Naive B cell (primary cell): ENCODE measurements around the gene DCAF6. TPM values are rescaled to one million over a fixed set of nuclear protein-coding genes. Genes with fewer than 3 reads are reported as not detected.

Experiments used
- ATAC-seq, 2 donors: fragments of 150-1000 bp; cut with Tn5 transposase; 2 replicates each; pipeline ENCODE4 v1.10.0; 2021; ENCODE audit warnings: low read depth in 2 of 2, mild to moderate bottlenecking in 2 of 2, moderate library complexity in 2 of 2
- DNase-seq: peaks from one replicate; pipeline ENCODE4 v3.0.0; 2022
- H3K27ac Mint-ChIP-seq, 6 donors: one replicate each; pipeline ENCODE4 v1.8.0; 2020 to 2022; ENCODE audit warnings: mild to moderate bottlenecking in 6 of 6, mixed read lengths in 6 of 6, moderate library complexity in 5 of 6, inconsistent platforms in 2 of 6
- H3K27me3 Mint-ChIP-seq, 3 donors: one replicate each; pipeline ENCODE4 v1.8.0; 2021 to 2022; ENCODE audit warnings: mixed read lengths in 3 of 3, mild to moderate bottlenecking in 1 of 3
- H3K36me3 Mint-ChIP-seq, 2 donors: one replicate each; pipeline ENCODE4 v1.8.0; 2020 to 2022; ENCODE audit warnings: mixed read lengths in 2 of 2, inconsistent platforms in 1 of 2, mild to moderate bottlenecking in 1 of 2
- H3K4me1 Mint-ChIP-seq, 3 donors: one replicate each; pipeline ENCODE4 v1.8.0; 2020 to 2022; ENCODE audit warnings: mixed read lengths in 3 of 3, inconsistent platforms in 1 of 3, mild to moderate bottlenecking in 1 of 3, moderate library complexity in 1 of 3
- H3K4me3 Mint-ChIP-seq, 8 donors: one replicate each; pipeline ENCODE4 v1.8.0; 2020 to 2022; ENCODE audit warnings: mild to moderate bottlenecking in 8 of 8, mixed read lengths in 8 of 8, moderate library complexity in 8 of 8, inconsistent platforms in 2 of 8
- H3K9me3 Mint-ChIP-seq, 7 donors: one replicate each; pipeline ENCODE4 v1.8.0; 2020 to 2022; ENCODE audit warnings: mixed read lengths in 7 of 7, mild to moderate bottlenecking in 5 of 7, inconsistent platforms in 2 of 7, moderate library complexity in 1 of 7
- polyA plus RNA-seq, 6 donors: library from polyadenylated mRNA; unstranded; fragments of 300-500 nt; fragmentation: Illumina TruSeq; gene quantifications; one replicate each; pipeline ENCODE4 v1.2.3, GENCODE V29; 2021; ENCODE audit warnings: low read depth in 6 of 6

Gene DCAF6
- polyA plus RNA-seq, 6 donors from 2014 or later: 9.9 to 19.5 (median 15.9) TPM

DNA sequence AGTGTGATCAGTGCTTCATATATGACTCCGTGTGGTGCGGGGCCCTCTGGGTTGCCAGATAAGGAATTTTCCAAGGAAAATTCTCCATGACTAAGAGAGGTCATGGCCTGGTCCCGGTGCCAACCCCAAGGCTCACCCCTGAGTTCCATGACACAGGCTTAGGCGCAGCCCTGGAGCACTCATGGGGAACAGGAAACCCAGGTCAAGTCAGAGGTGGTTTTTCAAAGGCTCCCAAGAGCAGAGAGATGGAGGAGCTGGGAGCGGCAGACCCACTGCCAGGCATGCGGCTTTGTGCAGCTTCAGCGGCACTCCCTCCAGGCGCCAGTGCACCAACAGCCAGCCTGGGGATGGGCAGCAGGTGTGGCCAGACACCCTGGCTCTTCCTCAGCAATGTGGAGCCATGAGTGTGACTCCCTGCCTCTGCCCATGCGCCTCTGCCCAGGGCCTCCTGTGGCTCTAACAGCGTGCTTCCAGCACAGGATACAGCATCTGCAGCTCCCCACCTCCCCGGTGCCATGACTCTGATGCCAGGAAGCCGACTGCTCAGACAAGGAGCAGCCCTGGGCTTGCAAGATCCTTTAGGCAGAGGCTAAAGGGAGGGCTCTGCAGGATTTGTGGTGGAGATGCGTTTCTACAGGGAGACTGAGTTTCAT lies 153.0 kb downstream of the DCAF6 start:
- no peak overlapping the region for H3K4me3 Mint-ChIP-seq
- DNase-seq (no peak), ATAC-seq (no peak)
- no peak overlapping the region for H3K27ac Mint-ChIP-seq
- peaks cover 0 to 15% (median 5%) of the 10 kb centered on the region in 3 donors for H3K27me3 Mint-ChIP-seq
- H3K9me3 Mint-ChIP-seq: no peaks in the 10 kb centered on the region
- H3K36me3 Mint-ChIP-seq: no peaks in the 10 kb centered on the region
- peaks cover 0 to 2% (median 0%) of the 10 kb centered on the region in 3 donors for H3K4me1 Mint-ChIP-seq

DNA sequence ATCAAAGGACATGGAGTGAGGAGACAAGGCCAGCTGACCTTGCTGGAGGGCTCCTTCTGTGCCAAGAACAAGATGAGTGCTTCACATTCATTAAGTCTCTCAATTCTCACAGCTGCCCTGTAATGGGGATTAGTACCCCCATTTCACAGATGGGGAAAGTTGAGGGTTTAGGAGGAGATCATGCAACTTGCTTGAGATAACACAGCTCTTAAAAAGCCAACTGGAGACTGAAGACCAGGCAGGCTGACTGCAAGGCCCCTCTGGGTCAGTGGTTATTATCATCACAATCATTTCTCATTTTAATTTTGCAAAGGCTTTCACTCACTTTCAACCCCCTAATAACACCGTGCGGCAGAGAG lies 153.5 kb downstream of the DCAF6 start:
- H3K4me1 Mint-ChIP-seq: no peaks in the 10 kb centered on the region
- H3K27me3 Mint-ChIP-seq: peaks cover 0 to 15% (median 5%) of the 10 kb centered on the region in 3 donors
- H3K9me3 Mint-ChIP-seq: no peaks in the 10 kb centered on the region
- H3K4me3 Mint-ChIP-seq: no peak overlapping the region
- DNase-seq: no peak
- no peaks in the 10 kb centered on the region for H3K36me3 Mint-ChIP-seq
- H3K27ac Mint-ChIP-seq: no peak overlapping the region
- no peak for ATAC-seq

DNA sequence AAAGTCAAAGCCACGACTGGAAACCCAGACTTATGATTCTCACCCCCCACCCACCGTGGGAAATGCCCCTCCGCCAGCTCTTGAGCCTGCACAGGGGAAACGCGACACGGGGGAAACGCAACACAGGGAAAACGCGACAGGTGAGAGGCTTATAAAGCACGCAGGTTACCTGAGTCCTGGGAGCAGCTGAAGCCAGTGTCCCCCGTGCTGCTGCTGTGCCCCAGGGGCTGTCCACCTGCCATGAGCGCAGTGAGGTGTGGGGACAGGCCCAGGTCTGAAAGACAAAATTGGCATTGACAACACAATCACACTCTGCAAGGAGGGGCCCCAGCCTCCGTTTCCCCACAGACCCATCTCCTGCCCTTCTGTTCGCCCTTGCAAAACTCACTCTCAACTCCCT lies 153.9 kb downstream of the DCAF6 start:
- H3K36me3 Mint-ChIP-seq: no peaks in the 10 kb centered on the region
- H3K4me3 Mint-ChIP-seq: no peak overlapping the region
- H3K27ac Mint-ChIP-seq: no peak overlapping the region
- H3K4me1 Mint-ChIP-seq: no peaks in the 10 kb centered on the region
- peaks cover 0 to 15% (median 5%) of the 10 kb centered on the region in 3 donors for H3K27me3 Mint-ChIP-seq
- no peak for ATAC-seq
- no peaks in the 10 kb centered on the region for H3K9me3 Mint-ChIP-seq
- no peak for DNase-seq

DNA sequence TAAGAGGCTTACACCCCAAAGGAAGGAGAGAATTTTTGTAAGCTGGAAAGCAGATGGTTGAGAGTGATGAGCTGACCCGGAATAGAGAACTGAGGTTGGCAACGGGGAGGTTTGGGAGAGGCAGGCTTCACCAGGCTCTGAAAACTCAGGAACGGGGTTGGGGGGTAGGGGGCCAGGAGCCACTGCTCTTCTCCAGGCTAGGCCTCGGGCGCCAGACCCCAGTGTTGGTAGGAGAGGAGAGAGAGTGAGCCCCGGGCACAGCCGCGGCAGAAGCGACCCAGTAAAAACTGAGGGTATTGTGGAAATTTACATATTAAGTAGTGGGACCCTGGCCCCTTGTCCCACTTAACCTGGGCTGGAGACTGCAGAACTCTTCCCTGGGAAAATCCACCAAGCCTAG lies 154.6 kb downstream of the DCAF6 start:
- no peaks in the 10 kb centered on the region for H3K4me1 Mint-ChIP-seq
- DNase-seq: no peak

DNA sequence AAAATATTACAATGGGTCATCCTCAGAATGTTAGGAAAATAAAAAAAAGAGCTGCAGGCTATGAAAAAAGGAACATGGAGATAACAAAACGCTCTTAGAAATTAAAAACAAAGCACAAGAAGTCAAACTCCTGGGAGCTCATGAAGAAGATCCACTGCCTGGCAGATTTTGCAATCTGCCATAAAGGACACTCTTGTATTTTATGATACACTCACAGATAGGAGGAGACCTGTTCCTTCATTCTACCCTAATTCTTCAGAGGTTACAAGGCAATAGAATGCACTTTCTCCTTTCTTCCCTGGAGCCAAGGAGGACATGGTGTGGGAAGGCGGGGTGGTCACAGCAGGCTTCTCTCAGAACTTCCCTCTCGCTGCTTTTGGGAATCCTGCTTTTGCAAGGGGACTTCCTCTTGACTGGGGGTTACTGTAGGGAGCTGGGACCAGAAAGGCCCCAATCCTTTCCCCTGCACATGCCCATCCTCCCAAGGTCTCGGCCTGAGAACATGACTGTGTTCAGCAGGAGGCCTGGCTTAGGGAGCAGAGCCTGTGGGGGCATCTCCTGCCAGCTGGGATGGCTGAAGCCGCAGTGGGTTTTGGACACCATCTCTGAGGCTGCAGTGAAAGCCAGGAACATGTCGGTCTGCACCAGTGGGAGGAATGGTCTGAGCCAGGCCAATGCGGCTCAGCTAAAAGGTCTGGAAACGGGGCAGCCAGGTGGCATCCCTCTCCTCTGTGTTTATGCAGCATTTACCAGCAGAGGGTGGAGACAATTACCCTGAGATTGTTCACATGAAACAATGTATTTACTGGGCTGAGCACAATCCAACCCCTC lies 155.5 kb downstream of the DCAF6 start:
- no peak for ATAC-seq
- Mint-ChIP-seq H3K27me3 (peaks cover 0 to 15% (median 5%) of the 10 kb centered on the region in 3 donors), H3K9me3 (no peaks in the 10 kb centered on the region)

More for the DNA sequence above, 154.6 kb downstream of the DCAF6 start:
- Mint-ChIP-seq H3K36me3 (no peaks in the 10 kb centered on the region), H3K9me3 (no peaks in the 10 kb centered on the region), H3K27me3 (peaks cover 0 to 15% (median 5%) of the 10 kb centered on the region in 3 donors), H3K27ac (no peak overlapping the region), H3K4me3 (no peak overlapping the region)
- ATAC-seq: no peak

DNA sequence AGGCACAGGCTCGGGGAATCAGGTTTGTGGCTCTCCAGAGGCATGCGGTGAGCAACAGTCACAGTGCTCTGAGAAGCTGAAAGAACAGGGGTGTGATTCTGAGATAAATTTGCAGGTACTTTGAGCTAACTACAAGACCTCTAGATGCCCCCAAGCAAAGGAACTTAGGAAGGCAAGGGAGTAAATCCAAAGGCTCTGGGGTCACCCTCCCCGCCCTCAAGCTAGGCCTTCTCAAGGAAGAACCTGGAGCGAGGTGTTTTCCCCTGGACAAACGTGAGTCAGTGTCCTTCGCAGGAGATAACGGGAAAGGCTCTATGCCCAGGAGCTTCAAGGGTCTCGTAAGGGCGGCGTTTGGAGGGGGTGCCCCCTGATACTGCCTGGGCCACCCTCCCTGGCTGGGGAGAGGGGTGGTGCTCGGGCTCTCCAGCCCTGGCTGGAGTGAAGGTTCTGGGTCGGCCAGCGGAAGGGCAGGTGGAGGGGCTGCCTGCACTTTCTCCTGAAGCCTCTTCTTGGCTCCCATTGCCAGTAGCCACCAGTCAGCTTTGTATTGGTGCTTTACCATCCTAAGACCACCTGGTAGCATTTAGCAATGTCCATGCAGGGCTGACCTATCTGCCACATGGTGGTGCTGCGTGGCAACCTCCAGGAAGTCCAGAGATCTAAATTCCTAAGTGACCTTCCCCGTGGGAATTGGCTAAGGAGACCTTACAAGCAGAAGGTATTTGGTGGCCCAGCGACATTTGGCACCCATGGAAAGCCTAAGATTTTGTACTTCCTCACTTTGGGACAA lies 156.3 kb downstream of the DCAF6 start:
- Mint-ChIP-seq H3K27ac (no peak overlapping the region), H3K36me3 (no peaks in the 10 kb centered on the region), H3K4me1 (no peaks in the 10 kb centered on the region), H3K4me3 (no peak overlapping the region), H3K9me3 (no peaks in the 10 kb centered on the region), H3K27me3 (peaks cover 0 to 15% (median 5%) of the 10 kb centered on the region in 3 donors)
- ATAC-seq (no peak), DNase-seq (no peak)

More for the DNA sequence above, 155.5 kb downstream of the DCAF6 start:
- Mint-ChIP-seq H3K36me3 (no peaks in the 10 kb centered on the region), H3K27ac (peak overlapping the region in 1 of 6 donors; percentile 46), H3K4me3 (no peak overlapping the region), H3K4me1 (no peaks in the 10 kb centered on the region)
- DNase-seq: no peak

DNA sequence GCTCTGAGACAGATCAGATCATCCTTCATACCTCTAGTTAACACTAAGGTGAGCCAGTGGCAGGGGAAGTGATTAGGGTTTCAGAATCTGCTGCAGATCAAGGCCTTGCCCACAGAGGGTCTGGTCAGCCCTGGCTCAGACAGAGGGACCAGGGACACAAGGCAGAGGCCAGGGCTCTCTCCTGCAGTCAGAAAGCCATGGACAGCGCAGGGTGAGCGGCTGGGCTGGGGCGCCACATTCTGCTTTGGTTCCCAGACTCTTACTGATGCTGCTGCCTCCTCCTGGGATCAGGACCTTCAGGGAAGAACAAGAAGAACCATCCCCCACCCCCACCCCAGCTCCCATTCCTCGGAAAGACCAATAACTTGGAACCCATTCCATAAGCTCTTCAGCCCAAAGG lies 157.1 kb downstream of the DCAF6 start:
- no peak overlapping the region for H3K27ac Mint-ChIP-seq
- ATAC-seq: no peak
- H3K36me3 Mint-ChIP-seq: no peaks in the 10 kb centered on the region
- H3K9me3 Mint-ChIP-seq: no peaks in the 10 kb centered on the region
- no peaks in the 10 kb centered on the region for H3K4me1 Mint-ChIP-seq
- H3K27me3 Mint-ChIP-seq: peaks cover 0 to 15% (median 5%) of the 10 kb centered on the region in 3 donors
- no peak for DNase-seq
- H3K4me3 Mint-ChIP-seq: no peak overlapping the region

DNA sequence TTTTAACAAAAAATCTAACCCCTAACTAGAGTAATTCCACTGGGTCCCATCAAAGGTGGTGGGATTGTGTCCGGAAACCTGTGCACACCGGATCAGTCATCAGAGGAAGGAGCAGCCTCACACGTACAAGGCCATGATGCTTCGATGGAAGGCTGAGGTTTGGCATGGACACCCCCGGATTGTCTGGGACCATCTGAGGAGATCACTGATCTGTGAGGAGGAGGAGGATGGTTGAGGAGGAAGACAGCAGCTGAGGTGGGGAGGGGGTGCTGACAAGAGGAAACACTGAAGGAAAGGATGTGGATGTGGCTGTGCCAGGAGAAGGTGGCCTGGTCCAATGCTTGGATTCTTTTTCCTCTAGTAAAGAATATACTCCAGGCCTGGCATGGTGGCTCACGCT lies 159.0 kb downstream of the DCAF6 start:
- H3K27me3 Mint-ChIP-seq: peaks cover 0 to 15% (median 5%) of the 10 kb centered on the region in 3 donors
- H3K9me3 Mint-ChIP-seq: no peaks in the 10 kb centered on the region
- H3K27ac Mint-ChIP-seq: no peak overlapping the region
- no peak overlapping the region for H3K4me3 Mint-ChIP-seq
- no peaks in the 10 kb centered on the region for H3K4me1 Mint-ChIP-seq
- no peak for ATAC-seq
- no peaks in the 10 kb centered on the region for H3K36me3 Mint-ChIP-seq
- DNase-seq: no peak

DNA sequence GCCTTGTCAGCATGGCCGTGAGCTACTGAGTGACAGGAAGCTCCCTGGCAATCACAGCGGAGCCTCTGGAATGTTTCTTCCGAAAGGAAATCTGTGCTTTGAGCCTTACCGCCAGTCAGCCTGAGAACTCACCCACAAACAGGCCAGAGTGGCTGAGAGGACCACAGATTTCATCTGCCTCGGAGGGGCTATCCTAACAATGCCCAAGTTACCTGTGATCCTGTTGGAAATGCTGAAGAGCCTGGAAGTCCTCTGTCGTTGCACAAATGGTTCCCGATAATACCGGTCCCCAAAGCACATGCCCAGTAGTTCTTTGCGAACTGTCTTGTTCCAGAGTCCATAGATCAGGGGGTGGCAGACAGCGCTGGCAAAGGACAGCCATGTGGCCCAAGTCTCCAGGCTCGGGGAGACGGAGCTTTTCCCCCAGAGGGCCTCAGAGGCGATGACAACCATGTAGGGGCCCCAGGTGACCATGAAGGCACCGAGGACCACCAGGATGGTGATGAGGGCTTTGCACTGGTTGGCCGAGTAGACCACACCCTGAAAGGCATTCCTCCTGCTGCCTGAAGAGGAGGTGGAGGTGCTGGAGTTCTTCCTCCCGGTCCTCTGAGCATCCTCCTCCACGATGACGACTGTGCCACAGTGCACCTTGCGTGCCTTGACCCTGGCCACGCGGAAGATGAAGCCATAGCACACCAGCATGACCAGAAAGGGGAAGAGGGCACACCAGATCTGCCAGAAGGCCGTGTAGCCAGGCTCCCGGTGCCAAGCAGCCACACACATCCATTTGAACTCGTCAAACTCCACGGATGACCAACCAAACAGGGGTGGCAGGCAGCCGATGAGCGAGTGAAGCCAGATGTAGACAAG lies 160.0 kb downstream of the DCAF6 start:
- ATAC-seq: no peak
- no peak overlapping the region for H3K27ac Mint-ChIP-seq
- H3K4me3 Mint-ChIP-seq: no peak overlapping the region
- H3K27me3 Mint-ChIP-seq: peaks cover 0 to 5% (median 5%) of the 10 kb centered on the region in 3 donors
- no peaks in the 10 kb centered on the region for H3K36me3 Mint-ChIP-seq
- no peaks in the 10 kb centered on the region for H3K9me3 Mint-ChIP-seq
- DNase-seq: no peak
- no peaks in the 10 kb centered on the region for H3K4me1 Mint-ChIP-seq

DNA sequence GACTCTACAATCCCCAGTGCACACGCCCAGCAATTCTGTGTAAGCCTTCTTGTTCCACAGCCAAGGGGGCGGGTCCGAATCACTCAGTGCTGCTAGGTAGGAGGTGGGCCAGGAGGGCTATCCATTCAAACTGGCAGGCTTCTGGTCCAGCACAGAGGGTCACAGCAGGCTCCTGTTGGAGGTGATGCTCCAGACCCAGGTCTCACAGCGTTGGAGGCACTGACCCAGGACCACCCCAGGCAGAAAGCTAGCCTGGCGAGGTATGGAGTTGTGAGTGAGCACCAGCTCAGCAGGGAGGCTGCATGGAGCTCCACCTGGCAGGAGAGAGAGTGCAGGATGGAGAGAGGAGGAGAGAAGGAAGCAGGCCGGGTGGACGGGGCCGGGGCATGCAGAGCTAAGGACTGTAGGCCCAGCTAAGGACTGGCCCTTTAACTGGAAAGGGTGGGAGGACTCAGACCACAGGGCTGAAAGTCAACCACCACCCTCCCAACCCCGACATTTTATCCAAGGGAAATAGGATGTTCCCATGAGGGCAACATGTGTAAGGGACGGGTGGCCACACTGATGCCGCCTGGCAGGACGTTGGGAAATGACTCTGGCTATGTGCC lies 161.5 kb downstream of the DCAF6 start:
- Mint-ChIP-seq H3K4me1 (no peaks in the 10 kb centered on the region), H3K27me3 (peaks cover 0 to 5% (median 5%) of the 10 kb centered on the region in 3 donors), H3K27ac (no peak overlapping the region), H3K9me3 (no peaks in the 10 kb centered on the region), H3K4me3 (no peak overlapping the region), H3K36me3 (no peaks in the 10 kb centered on the region)
- ATAC-seq (no peak), DNase-seq (no peak)

DNA sequence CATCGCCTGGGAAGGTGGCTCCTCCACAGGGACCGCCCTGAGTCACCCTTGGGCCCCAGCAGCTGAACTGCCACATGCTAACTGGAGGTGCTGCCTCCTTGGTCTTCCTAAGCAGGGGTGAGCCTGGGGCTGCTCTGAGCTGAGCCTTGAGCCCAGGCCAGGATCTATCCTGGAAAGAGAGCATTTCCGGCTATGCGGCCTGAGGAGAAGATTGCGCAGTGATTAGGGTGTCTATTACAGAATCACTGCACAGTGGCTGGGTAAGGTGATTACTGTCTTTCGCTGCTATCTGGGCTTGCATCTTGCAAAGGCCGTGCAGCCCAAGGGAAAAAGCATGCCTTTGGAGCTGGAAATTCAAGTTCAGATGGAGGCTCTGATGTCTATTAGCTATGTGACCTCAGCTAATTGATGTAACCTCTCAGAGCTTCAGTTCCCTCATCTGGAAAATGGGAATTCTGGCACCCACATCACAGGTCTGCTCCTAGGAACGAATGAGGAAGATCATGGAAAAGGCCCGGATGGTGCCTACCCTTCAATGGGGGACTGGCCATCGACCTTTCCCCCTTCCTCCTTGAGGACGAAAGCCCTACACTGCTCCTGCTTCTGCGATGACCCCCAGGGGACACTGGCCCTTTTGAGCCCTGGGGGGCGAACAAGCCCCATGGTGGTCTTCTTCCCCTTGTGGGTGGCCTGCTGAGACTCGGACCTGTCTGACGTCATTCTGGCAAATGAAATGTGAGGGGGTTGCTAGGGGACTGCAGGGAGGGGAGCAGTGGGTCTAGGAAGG lies 162.2 kb downstream of the DCAF6 start:
- no peak overlapping the region for H3K27ac Mint-ChIP-seq
- H3K9me3 Mint-ChIP-seq: no peaks in the 10 kb centered on the region
- ATAC-seq: no peak

DNA sequence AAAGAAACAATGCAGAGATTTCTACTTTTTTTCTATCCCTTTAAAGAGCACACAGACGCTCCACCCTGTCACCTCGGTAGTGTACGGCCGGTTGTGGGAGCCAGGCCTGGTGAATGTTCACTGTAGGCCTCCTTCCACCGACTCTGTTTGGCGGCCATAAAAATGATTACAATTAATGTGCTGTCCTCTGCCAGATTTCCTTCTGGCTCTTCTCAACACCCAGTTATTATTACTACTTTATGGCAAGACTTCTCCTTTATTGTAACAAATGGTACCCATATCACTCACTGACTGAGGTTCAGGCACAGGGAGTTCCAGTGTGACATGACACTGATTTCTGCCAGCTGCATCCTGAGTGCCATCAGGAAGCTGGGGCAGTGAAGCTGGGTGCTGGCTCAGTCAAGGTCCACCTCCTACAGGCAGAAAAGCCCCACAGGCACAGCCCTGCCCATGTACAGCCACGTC lies 162.9 kb downstream of the DCAF6 start:
- DNase-seq (no peak), ATAC-seq (no peak)
- Mint-ChIP-seq H3K36me3 (no peaks in the 10 kb centered on the region), H3K4me1 (no peaks in the 10 kb centered on the region), H3K27ac (peak overlapping the region in 1 of 6 donors; percentile 66), H3K9me3 (no peaks in the 10 kb centered on the region), H3K27me3 (peaks cover 1 to 9% (median 7%) of the 10 kb centered on the region in 3 donors), H3K4me3 (no peak overlapping the region)

More for the DNA sequence above, 162.2 kb downstream of the DCAF6 start:
- Mint-ChIP-seq H3K4me3 (no peak overlapping the region), H3K36me3 (no peaks in the 10 kb centered on the region), H3K4me1 (no peaks in the 10 kb centered on the region), H3K27me3 (peaks cover 5 to 8% (median 5%) of the 10 kb centered on the region in 3 donors)
- DNase-seq: no peak
